OCI-LY3 (cell line): Measurements from ENCODE around the gene HMGN4.

Experiments
- CTCF ChIP-seq: fragments of 200-600, 300-600 bp; sonication (generic); IDR thresholded peaks from 2 replicates; pipeline ENCODE4 v1.5.1; 2014; ENCODE audit warnings: antibody characterized with exemption, low read length, low read depth
- EZH2phosphoT487 ChIP-seq: fragments of 200-600 bp; shearing (Covaris generic); IDR thresholded peaks from 2 replicates; pipeline ENCODE4 v1.6.1; 2018; ENCODE audit warnings: antibody characterized with exemption, mixed run types, low read depth

- TF ChIP-seq CTCF (peak; percentile 70), EZH2phosphoT487 (no peak)
Measured at GRCh38 chr6:26595669-26596269, 57.6 kb downstream of the HMGN4 start.
